Suprapubic skin (tissue), 4 donors: ENCODE measurements around the gene ATP6AP2.

Experiments used
- CTCF ChIP-seq, 2 donors: fragments of 200-600 bp in 1 of 2; fragments of 450-650 bp in 1 of 2; sonication (generic) in 1 of 2; IDR thresholded peaks; one replicate each; pipeline ENCODE4 v1.5.1; 2016 to 2019; ENCODE audit warnings: antibody characterized with exemption in 2 of 2, mild to moderate bottlenecking in 1 of 2, moderate library complexity in 1 of 2
- EP300 ChIP-seq: sonication (generic); formaldehyde crosslinking; IDR thresholded peaks from one replicate; pipeline ENCODE4 v1.6.1; 2017; ENCODE audit warnings: antibody characterized with exemption
- POLR2A ChIP-seq, 2 donors: fragments of 450-650 bp; IDR thresholded peaks; one replicate each; pipeline ENCODE4 v1.6.1; 2017; ENCODE audit warnings: antibody characterized with exemption in 2 of 2, mild to moderate bottlenecking in 2 of 2, moderate library complexity in 2 of 2
- POLR2AphosphoS5 ChIP-seq, 3 donors: sonication (generic); formaldehyde crosslinking; IDR thresholded peaks; one replicate each; pipeline ENCODE4 v1.6.1; 2017; ENCODE audit warnings: antibody characterized with exemption in 3 of 3

- TF ChIP-seq CTCF (IDR thresholded peaks at IDR 0.05) (no peak), EP300 (no peak), POLR2A (IDR thresholded peaks at IDR 0.05) (no peak), POLR2AphosphoS5 (IDR thresholded peaks at IDR 0.05) (no peak)
Observed at GRCh38 chrX:40544343-40545266, 36.2 kb upstream of the ATP6AP2 start.
